SHP77 (cell line): Measurements from ENCODE around the gene NBPF9.
"Not testable (repeated sequence)": the region's sequence is repeated elsewhere in the genome, so short reads cannot be mapped to it uniquely, and the experiment has no call there.

ENCODE experiments used
- DNase-seq, 2 experiments: peaks; one replicate each; lab custom pipeline; 2025; lab: John Stamatoyannopoulos, UW

The NBPF9 gene

GRCh38 chr1:149015522-149015921 is 87.8 kb downstream of the NBPF9 start:
- DNase-seq: not testable (repeated sequence)

DNA sequence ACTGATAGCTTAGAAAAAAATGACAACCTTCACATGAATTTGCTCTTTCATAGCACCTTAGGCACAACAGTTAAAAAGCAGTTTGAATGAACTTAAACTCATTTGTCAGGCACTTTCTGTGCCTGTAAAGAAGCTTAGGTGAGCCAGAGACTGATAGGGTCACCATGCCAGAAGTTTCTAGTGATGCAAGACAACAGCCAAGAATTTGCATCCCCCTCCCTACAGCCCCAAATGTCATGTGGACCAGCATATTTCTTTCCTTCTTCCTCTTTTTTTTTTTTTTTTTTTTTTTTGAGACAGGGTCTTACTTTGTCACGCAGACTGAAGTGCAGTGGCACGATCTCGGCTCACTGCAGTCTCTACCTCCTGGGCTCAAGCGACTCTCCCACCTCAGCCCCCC is 89.8 kb downstream of the NBPF9 start:
- not testable (repeated sequence) for DNase-seq

DNA sequence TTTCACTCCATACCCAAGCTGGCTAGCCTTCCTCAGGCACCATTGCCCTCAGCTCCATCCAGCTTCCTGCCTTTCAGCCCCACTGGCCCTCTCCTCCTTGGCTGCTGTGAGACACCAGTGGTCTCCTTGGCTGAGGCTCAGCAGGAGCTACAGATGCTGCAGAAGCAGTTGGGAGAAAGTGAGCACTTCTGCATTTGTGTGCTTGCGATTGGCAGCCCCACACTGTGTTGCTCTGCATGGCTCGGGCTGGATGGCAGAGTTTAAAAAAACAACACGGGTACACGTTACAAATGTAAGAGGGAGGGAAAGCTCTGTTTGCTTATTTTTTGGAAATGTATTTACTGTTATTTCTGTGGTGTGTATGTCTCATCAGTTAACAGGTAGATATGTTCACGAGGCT is 90.8 kb downstream of the NBPF9 start:
- DNase-seq: not testable (repeated sequence)

GRCh38 chr1:149009761-149010160 is 93.6 kb downstream of the NBPF9 start:
- DNase-seq: not testable (repeated sequence)

GRCh38 chr1:149008769-149009168 is 94.6 kb downstream of the NBPF9 start:
- DNase-seq: not testable (repeated sequence)

DNA sequence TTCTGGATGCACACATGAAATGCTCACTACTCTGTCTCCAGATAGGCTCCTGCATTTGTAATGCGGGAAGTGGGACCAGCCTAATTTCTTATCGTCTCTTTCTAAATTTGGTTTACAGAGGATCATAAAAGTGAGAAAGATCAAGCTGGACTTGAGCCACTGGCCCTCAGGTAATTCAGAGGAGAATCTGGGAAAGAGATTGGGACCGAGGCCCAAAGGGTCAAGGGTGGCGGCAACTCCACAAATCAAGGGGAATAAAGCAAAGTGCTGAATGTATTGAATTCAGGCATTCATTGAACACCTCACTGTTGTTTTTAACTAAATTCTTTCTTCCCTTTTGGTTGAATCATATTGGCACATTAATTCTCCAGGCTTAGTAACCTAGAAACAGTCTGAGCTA is 95.0 kb downstream of the NBPF9 start:
- DNase-seq: not testable (repeated sequence)
